ENCODE data around the gene RPS16. TPM values are rescaled to one million over a fixed set of nuclear protein-coding genes. Genes with fewer than 3 reads are reported as not detected.
A peak's percentile ranks its signal among the peaks of the same experiment; 100 is the strongest.

Gene RPS16
- total and polyA plus RNA-seq, 9 of the 15 experiments (the other 6 are each of a cell fraction or from before 2014, with no cell fraction given): 82.6 to 3,671 (median 2,204) TPM

- TF ChIP-seq AFF4 (CRISPR knock-in tag; IDR thresholded peaks at IDR 0.05) (no peak; the same call in 1 of the 2 replicates), PTRF (tag; IDR thresholded peaks at IDR 0.05) (no peak), HDGF (IDR thresholded peaks at IDR 0.05) (no peak), RFX5 (IDR thresholded peaks at IDR 0.05; ENCODE audit: low read depth, low read length) (no peak), YBX1 (IDR thresholded peaks at IDR 0.05) (no peak), ZNF589 (CRISPR knock-in tag; IDR thresholded peaks at IDR 0.05; ENCODE audit: low read depth) (no peak), JUN (IDR thresholded peaks at IDR 0.05; ENCODE audit: borderline replicate concordance, low read depth, low read length) (no peak), JUN (CRISPR knock-in tag; IDR thresholded peaks at IDR 0.05; ENCODE audit: borderline replicate concordance) (no peak), PHTF2 (CRISPR knock-in tag; IDR thresholded peaks at IDR 0.05) (no peak), SRSF7 (optimal IDR thresholded peaks at IDR 0.05; ENCODE audit: low read depth, low read length) (no peak), PHF20 (IDR thresholded peaks at IDR 0.05; ENCODE audit: partially characterized antibody) (peak; percentile 71), POLR2AphosphoS2 (IDR thresholded peaks at IDR 0.05; ENCODE audit: low read length) (no peak), ARID3B (CRISPR knock-in tag; IDR thresholded peaks at IDR 0.05; ENCODE audit: borderline replicate concordance) (0 out of 2 replicates have a peak, but pooled peaks have one; percentile 8), NFIC (IDR thresholded peaks at IDR 0.05) (peak; percentile 26; the same call in 1 of the 2 replicates), ARID4B (CRISPR knock-in tag; IDR thresholded peaks at IDR 0.05) (0 out of 2 replicates have a peak, but pooled peaks have one; percentile 82), MITF (IDR thresholded peaks at IDR 0.05) (no peak), ZBTB8A (IDR thresholded peaks at IDR 0.05; ENCODE audit: partially characterized antibody) (no peak), SMARCA4 (IDR thresholded peaks at IDR 0.05) (no peak)
These were observed 44.9 kb downstream of the RPS16 start, which contains the start of the genes MED29 and PAF1 (continued) for GRCh38 chr19:39390751-39391437.

Measured in K562 (cell line).